Ammon's horn (tissue), 1 donor: ENCODE measurements around the gene KMT2E.
"Not testable (repeated sequence)": the region's sequence is repeated elsewhere in the genome, so short reads cannot be mapped to it uniquely, and the experiment has no call there.

Experiments used
- DNase-seq: peaks from one replicate; pipeline ENCODE4 v3.0.0-alpha.2; 2016; ENCODE audit warnings: low spot score

KMT2E gene

GRCh38 chr7:104983076-104983577 lies 30.9 kb upstream of the KMT2E start:
- DNase-seq, result no peak

- DNase-seq, result peak; percentile 91
Observed at GRCh38 chr7:104983578-104984539, 30.1 kb upstream of the KMT2E start.

- no peak for DNase-seq
Observed at GRCh38 chr7:104984585-104985258, 29.3 kb upstream of the KMT2E start.

GRCh38 chr7:104985259-104985617 lies 28.8 kb upstream of the KMT2E start:
- DNase-seq, result no peak

- DNase-seq, result no peak
Observed at GRCh38 chr7:104986628-104987259, 27.3 kb upstream of the KMT2E start.

GRCh38 chr7:104987403-104987802 lies 26.6 kb upstream of the KMT2E start:
- not testable (repeated sequence) for DNase-seq

GRCh38 chr7:104990983-104991382 lies 23.0 kb upstream of the KMT2E start:
- DNase-seq, result no peak

- DNase-seq, result no peak
Observed at GRCh38 chr7:104992306-104992705, 21.7 kb upstream of the KMT2E start.

GRCh38 chr7:104993217-104993862 lies 20.7 kb upstream of the KMT2E start:
- DNase-seq, result no peak

GRCh38 chr7:104998040-104998752 lies 15.8 kb upstream of the KMT2E start:
- no peak for DNase-seq

- no peak for DNase-seq
Observed at GRCh38 chr7:105000200-105000599, 13.8 kb upstream of the KMT2E start.

- no peak for DNase-seq
Observed at GRCh38 chr7:105000927-105001336, 13.1 kb upstream of the KMT2E start.

- no peak for DNase-seq
Observed at GRCh38 chr7:105001652-105002184, 12.3 kb upstream of the KMT2E start.

GRCh38 chr7:105003275-105003674 lies 10.7 kb upstream of the KMT2E start:
- DNase-seq, result peak; percentile 67

GRCh38 chr7:105003872-105004510 lies 10.0 kb upstream of the KMT2E start:
- DNase-seq, result no peak

- not testable (repeated sequence) for DNase-seq
Observed at GRCh38 chr7:105005006-105005405, 9.0 kb upstream of the KMT2E start.

- DNase-seq, result not testable (repeated sequence)
Observed at GRCh38 chr7:105005486-105005885, 8.5 kb upstream of the KMT2E start.

- no peak for DNase-seq
Observed at GRCh38 chr7:105006367-105007136, 7.5 kb upstream of the KMT2E start.

GRCh38 chr7:105007298-105007697 lies 6.7 kb upstream of the KMT2E start:
- DNase-seq, result no peak
